NCI-H460 (cell line): ENCODE data around the gene SMAD3. TPM values are rescaled to one million over a fixed set of nuclear protein-coding genes. Genes with fewer than 3 reads are reported as not detected.

ENCODE experiments used
- DNase-seq: peaks from one replicate; pipeline ENCODE4 v3.0.0-alpha.2; 2016; ENCODE audit warnings: low read depth; ENCODE audit errors: extremely low read depth
- total RNA-seq: library from RNA; depleted of rRNA; stranded (reverse); fragments of >200 nt; shearing (Covaris generic); gene quantifications from 2 replicates; pipeline ENCODE4 v1.2.3, GENCODE V29; 2014

The SMAD3 gene
- total RNA-seq, 1 experiment from 2014 or later: 12.3 TPM

DNA sequence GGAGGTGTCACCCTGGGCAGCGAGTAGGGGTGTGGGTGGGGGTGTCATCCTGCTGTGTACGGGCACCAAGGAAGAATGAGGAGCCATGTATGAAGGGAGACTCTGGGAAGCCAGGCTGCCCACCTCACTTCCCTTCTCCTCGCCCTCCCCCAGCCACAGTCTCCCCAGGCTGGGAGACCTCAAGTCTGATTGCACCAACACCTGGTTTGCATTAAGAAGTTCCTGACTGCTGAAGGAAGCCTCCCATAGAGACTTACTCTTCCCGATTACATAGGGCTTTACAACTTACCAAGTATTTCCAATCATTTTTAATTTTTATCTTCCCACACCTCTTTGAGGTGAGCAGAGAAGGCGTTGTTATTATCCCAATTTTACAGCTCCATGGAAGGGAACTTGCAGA, 29.5 kb upstream of the SMAD3 start:
- no peak for DNase-seq

GRCh38 chr15:67036775-67037555, 28.4 kb upstream of the SMAD3 start:
- no peak for DNase-seq

DNA sequence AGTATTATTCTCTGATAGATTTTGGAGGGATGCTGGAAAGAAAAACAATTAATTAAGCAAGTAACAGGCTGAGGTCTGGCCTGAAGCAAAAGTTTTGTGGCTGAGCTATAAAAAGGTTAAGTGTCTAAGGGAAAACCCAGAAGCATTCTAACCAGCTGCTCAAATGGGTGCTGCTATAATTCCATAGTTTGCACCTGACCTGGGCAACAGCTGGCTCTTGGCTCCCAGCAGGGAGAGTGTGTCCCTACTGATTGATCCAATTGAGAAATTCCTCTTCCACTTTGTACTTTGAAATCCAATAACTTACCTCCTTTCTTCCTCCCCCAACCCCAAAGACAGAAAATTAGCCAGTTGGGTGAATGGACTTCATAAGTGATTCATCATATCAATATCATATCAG, 27.7 kb upstream of the SMAD3 start:
- DNase-seq: no peak

GRCh38 chr15:67038736-67039135, 26.7 kb upstream of the SMAD3 start:
- DNase-seq: no peak

DNA sequence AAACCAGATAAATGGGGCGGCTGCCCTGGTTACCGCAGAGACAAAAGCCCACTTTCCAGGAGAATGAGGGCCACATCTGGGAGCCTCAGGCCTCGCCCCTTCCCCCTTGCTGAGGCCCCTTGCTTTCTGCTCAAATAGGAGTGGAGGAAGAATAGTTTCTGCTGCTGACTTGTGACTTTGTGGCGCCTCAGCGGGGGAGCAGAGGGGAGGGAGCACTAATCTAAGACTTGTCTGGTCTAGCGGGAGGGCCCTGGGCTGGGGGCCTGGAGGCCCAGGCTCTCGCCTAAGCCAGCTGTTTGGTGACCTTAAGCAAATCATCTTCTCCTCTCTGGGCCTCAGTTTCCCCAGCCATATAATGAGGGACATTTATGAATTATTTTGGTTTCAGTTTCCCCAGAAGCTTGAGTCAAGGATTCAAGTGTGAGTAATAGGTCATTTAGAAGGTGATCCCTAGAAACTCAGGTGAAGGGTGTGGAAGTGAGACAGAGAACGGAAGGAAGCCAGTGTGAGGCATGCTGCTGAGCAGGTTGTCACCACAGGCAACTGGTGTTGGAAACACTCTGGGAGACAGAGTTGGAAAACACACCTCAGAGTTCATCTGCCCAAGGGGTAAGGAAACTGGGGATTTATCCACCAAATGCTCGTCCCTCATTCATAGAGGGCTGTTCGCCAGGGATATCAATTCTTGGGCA, 25.9 kb upstream of the SMAD3 start:
- no peak for DNase-seq

DNA sequence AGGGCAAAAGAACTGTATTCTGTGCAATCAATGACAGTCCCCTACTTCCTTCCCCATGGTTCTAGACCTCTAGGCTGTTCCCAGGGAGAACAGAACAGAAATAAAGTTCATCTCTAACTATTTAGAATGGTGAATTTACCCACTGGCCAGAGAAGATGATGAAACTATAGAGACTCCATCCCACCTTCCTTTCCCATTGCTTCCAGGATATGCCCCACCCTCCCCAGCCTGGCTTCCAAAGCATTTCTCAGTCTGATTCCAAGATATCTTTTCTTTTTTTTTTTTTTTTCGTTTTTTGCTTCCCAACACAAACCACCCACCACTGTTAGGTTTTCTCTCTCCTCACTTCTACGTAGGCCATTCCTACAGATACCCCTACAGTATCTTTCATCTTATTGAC, 25.1 kb upstream of the SMAD3 start:
- DNase-seq: no peak

DNA sequence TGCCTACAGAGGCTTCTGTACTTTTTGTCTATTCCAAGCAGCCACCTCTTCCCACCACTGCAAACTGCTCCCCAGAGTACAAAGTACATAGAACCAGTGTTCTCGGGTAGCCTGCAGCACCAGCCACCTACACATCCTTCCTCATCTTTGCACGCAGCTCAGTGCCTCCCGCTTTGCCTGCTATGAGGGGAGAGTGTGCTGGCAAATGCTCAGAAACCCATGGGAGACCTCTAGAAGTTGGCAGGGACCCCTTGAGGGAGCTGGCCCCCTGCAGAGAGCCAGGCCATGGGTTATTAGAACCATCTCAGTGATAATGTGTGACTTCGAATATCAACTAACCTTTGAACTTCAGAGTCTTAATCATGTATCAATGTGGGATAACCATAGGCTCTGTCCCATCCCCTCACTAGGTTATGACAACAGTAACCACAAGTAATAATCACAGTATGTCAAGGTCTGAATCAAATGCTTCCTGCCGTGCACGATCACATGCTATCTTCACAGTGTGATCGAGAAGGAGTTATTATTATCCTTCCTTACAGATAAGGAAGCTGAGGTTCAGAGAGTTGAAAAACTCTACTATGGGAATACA, 22.8 kb upstream of the SMAD3 start:
- no peak for DNase-seq

DNA sequence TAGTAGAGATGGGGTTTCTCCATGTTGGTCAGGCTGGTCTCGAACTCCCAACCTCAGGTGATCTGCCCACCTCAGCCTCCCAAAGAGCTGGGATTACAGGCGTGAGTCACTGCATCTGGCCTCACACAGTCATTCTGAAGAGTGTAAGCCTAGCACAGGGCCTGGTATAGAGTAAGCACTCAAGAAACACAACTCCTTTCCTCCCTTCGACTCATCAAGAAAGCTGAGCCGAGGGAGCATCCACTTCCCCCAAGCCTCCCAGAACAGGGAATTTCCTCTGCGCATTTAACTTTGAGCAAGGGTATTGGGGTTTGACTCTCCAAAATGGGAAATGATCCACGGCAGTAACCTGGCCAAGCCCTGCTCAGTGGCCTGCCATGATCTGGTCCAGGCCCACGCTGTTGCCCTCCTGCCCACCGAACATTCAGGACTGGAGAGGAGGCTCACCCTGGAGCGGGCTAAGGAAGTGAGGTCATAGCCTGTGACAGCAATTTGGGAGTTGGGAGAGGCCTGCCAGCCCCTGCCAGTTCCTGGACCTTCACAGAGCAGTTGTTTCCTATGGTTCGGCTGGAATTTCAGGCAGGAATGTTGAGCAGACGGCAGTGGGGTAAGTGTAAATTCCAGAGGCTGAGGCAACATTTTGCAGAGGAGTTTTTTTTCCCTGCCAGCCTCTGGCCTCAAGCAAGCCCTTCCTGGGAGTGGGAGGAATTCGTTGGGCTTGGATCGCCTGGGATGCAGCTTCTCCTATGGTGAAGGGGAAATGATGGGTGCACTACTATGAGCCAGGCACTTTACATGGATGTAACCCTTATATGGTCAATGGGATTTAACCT, 21.2 kb upstream of the SMAD3 start:
- no peak for DNase-seq

DNA sequence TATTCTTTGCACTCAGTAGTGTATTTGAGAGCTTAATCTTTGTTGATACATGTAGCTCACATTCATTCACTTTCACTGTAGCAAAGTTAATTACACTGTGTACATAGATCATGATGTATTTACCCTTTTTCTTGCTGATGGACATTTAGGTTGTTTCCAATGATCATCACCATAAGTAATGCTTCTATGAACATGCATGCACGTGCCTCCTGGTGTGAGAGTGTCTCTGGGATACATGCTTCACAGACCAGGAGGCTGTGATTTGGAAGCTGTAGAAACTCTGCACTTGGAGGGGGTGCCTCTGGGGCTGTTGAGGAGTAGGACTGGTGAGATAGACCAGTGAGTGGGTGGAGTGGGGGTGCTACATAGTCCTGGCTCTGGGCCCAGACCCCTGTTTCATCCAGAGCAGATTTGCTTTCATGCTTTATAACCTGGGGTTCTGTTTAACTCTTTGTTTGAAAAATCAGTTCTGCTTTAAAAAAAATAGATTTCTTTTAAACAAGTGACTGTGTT, 18.2 kb upstream of the SMAD3 start:
- DNase-seq: no peak

- DNase-seq: peak; percentile 87
Measured at GRCh38 chr15:67048281-67049279, 16.8 kb upstream of the SMAD3 start.

DNA sequence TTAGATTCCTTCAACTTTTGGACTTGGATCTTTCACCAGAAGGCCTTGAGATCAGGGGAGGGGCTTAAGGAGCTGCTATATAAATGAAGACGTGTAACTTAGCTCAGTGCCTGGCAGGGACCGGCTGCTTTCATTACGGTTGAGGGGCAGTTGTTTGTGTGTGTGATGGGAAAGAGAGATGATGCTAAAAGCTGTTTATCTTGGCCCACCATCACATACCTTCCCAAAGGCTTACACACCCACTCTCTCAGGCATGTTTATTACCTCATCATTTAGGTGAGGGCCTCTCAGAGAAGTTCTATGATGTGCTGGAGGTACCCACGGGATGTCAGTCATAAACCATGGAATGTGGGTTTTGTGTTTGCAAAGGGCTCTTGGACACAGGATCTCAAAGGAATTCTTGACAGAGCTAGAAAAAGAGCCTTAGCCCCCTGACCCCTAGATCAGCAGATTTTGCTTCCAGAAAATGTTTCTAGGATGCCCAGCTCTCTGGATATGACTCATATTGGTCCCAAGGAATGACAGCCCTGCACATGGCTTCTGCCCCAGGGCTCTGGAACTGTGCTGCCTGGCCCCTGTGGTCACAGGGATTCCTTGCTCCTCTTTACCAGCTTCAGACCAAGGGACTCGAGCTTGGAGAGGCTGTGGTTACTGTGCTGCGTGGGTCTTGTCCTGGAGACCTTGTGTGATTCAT, 15.9 kb upstream of the SMAD3 start:
- DNase-seq: no peak

- no peak for DNase-seq
Measured at GRCh38 chr15:67050062-67050461, 15.3 kb upstream of the SMAD3 start.

DNA sequence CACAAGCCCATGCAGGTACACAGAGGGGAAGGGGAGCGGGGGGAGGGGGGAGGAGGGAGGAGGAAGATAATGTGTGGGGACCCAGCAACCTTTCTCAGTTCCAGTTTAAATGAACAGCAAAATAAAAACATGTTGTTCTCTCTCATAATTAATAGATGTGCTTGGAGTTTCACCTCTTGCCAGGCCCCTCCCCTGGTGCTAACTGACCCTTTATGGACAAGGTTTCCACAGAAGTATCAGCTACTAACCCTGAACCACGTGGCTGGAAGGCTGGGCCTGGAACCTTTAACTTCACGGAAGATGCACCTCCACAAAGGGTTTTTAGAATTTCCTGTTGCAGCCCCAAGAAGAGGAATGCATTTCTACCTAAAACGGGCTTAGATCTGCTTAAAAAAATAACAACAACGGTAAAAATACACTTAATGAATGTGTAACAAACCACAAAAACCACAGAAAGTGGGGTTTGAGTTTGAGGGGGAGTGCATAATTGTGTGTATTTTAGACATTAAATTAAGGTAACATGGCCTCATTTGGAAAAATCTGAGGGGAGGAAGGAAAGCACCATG, 14.8 kb upstream of the SMAD3 start:
- no peak for DNase-seq

- DNase-seq: no peak
Measured at GRCh38 chr15:67051088-67052045, 14.0 kb upstream of the SMAD3 start.

GRCh38 chr15:67054676-67055075, 10.7 kb upstream of the SMAD3 start:
- DNase-seq: no peak

DNA sequence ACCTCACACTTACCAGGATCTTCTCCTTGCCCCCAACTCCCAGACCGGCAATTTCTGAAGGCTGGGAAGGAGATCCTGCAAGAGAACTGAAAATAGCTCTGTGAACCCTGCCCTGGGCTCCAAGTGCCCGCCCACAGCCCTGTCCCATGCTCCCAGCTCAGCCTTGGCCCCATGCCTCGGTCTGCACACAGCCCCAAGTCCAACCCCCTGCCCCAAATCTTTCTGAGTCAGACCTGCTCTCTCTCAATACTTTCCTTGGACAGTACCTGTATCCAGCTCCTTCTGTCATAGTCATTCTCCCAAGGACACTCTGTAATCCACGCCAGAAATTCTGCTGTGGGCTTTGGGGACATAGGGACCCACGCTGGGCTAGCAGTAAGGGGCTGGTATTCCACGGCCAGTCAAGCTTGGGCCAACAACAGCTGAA, 6.3 kb upstream of the SMAD3 start:
- DNase-seq: no peak

- DNase-seq: no peak
Measured at GRCh38 chr15:67061811-67062368, 3.5 kb upstream of the SMAD3 start.
